Type B pancreatic cell (in vitro differentiated cells): Measurements from ENCODE around the gene DNAH17. TPM values are rescaled to one million over a fixed set of nuclear protein-coding genes. Genes with fewer than 3 reads are reported as not detected.

Experiments used
- DNase-seq: peaks from one replicate; pipeline ENCODE4 v3.0.0; 2021; ENCODE audit warnings: mixed read lengths; ENCODE audit not compliant: unreplicated experiment; ENCODE audit errors: extremely low spot score
- H3K27ac Mint-ChIP-seq: 2 replicates; pipeline ENCODE4 v1.8.0; 2021; ENCODE audit warnings: mild to moderate bottlenecking, mixed read lengths
- H3K27me3 Mint-ChIP-seq: 2 replicates; pipeline ENCODE4 v1.8.0; 2021; ENCODE audit warnings: mixed read lengths
- H3K36me3 Mint-ChIP-seq: 2 replicates; pipeline ENCODE4 v1.8.0; 2021; ENCODE audit warnings: mixed read lengths
- H3K4me1 Mint-ChIP-seq: one replicate; pipeline ENCODE4 v1.8.0; 2021; ENCODE audit warnings: mixed read lengths; ENCODE audit not compliant: unreplicated experiment
- H3K4me3 Mint-ChIP-seq: 2 replicates; pipeline ENCODE4 v1.8.0; 2021; ENCODE audit warnings: mild to moderate bottlenecking, mixed read lengths
- H3K9me3 Mint-ChIP-seq: 2 replicates; pipeline ENCODE4 v1.8.0; 2021; ENCODE audit warnings: mixed read lengths
- CTCF ChIP-seq: fragments of 200-600 bp; sonication (generic); conservative IDR thresholded peaks from 2 replicates; pipeline ENCODE4 v1.5.0; 2021; ENCODE audit warnings: antibody characterized with exemption, mild to moderate bottlenecking
- total RNA-seq: library from RNA; stranded (reverse); gene quantifications from 2 replicates; pipeline ENCODE4 v1.2.1, GENCODE V29; 2021; ENCODE audit warnings: low replicate concordance

Gene DNAH17
- total RNA-seq, 1 donor from 2014 or later, result 0.07 TPM

- no peak for TF ChIP-seq CTCF
- no peaks in the 10 kb centered on the region for H3K9me3 Mint-ChIP-seq
- peaks cover 3% of the 10 kb centered on the region for H3K27me3 Mint-ChIP-seq
- H3K27ac Mint-ChIP-seq, result no peak overlapping the region
- DNase-seq, result no peak
- H3K4me3 Mint-ChIP-seq, result no peak overlapping the region
- H3K4me1 Mint-ChIP-seq, result peaks cover 7% of the 10 kb centered on the region
- H3K36me3 Mint-ChIP-seq, result peaks cover 3% of the 10 kb centered on the region
Observed at GRCh38 chr17:78433780-78434335, 143.3 kb downstream of the DNAH17 start.

GRCh38 chr17:78433013-78433727 lies 144.0 kb downstream of the DNAH17 start:
- H3K9me3 Mint-ChIP-seq, result no peaks in the 10 kb centered on the region
- no peak for DNase-seq
- peaks cover 3% of the 10 kb centered on the region for H3K36me3 Mint-ChIP-seq
- no peak for TF ChIP-seq CTCF
- no peak overlapping the region for H3K4me3 Mint-ChIP-seq
- peaks cover 3% of the 10 kb centered on the region for H3K27me3 Mint-ChIP-seq
- peaks cover 7% of the 10 kb centered on the region for H3K4me1 Mint-ChIP-seq
- no peak overlapping the region for H3K27ac Mint-ChIP-seq

- Mint-ChIP-seq H3K4me1 (peaks cover 7% of the 10 kb centered on the region), H3K9me3 (no peaks in the 10 kb centered on the region), H3K4me3 (no peak overlapping the region), H3K36me3 (peaks cover 3% of the 10 kb centered on the region), H3K27me3 (peaks cover 3% of the 10 kb centered on the region), H3K27ac (no peak overlapping the region)
- TF ChIP-seq CTCF, result no peak
- DNase-seq, result no peak
Observed at GRCh38 chr17:78432226-78433012, 144.8 kb downstream of the DNAH17 start.

- no peak for DNase-seq
- H3K36me3 Mint-ChIP-seq, result peaks cover 3% of the 10 kb centered on the region
- peaks cover 3% of the 10 kb centered on the region for H3K27me3 Mint-ChIP-seq
- TF ChIP-seq CTCF, result no peak
- peaks cover 7% of the 10 kb centered on the region for H3K4me1 Mint-ChIP-seq
- H3K27ac Mint-ChIP-seq, result no peak overlapping the region
- H3K4me3 Mint-ChIP-seq, result no peak overlapping the region
- no peaks in the 10 kb centered on the region for H3K9me3 Mint-ChIP-seq
Observed at GRCh38 chr17:78431692-78431958, 145.6 kb downstream of the DNAH17 start.

GRCh38 chr17:78430892-78431691 lies 146.1 kb downstream of the DNAH17 start:
- Mint-ChIP-seq H3K27ac (no peak overlapping the region), H3K4me3 (no peak overlapping the region), H3K36me3 (peaks cover 3% of the 10 kb centered on the region), H3K9me3 (no peaks in the 10 kb centered on the region), H3K4me1 (peaks cover 7% of the 10 kb centered on the region), H3K27me3 (peaks cover 2% of the 10 kb centered on the region)
- no peak for DNase-seq
- no peak for TF ChIP-seq CTCF
